Activated T-helper 17 cell treated with anti-CD3 and anti-CD28 coated beads, Interleukin-2, amount 50 U/mL, for 72 hours (primary cell): ENCODE measurements around the gene AQP7. TPM values are rescaled to one million over a fixed set of nuclear protein-coding genes. Genes with fewer than 3 reads are reported as not detected.
A peak's percentile ranks its signal among the peaks of the same experiment; 100 is the strongest.
"Not testable (repeated sequence)": the region's sequence is repeated elsewhere in the genome, so short reads cannot be mapped to it uniquely, and the experiment has no call there.

Experiments
- ATAC-seq: fragments of 150-1000 bp; cut with Tn5 transposase; replicated peaks from 2 replicates; pipeline ENCODE4 v1.10.0; 2021; ENCODE audit warnings: mild to moderate bottlenecking, moderate library complexity
- H3K27ac Mint-ChIP-seq: one replicate; pipeline ENCODE4 v1.8.0; 2022; ENCODE audit warnings: mixed read lengths
- H3K27me3 Mint-ChIP-seq: one replicate; pipeline ENCODE4 v1.8.0; 2022; ENCODE audit warnings: mixed read lengths
- H3K36me3 Mint-ChIP-seq: one replicate; pipeline ENCODE4 v1.8.0; 2022; ENCODE audit warnings: low read depth, mild to moderate bottlenecking, mixed read lengths
- H3K4me1 Mint-ChIP-seq: one replicate; pipeline ENCODE4 v1.8.0; 2022; ENCODE audit warnings: mixed read lengths
- H3K4me3 Mint-ChIP-seq: one replicate; pipeline ENCODE4 v1.8.0; 2022; ENCODE audit warnings: mild to moderate bottlenecking, mixed read lengths
- H3K9me3 Mint-ChIP-seq: one replicate; pipeline ENCODE4 v1.8.0; 2022; ENCODE audit warnings: mixed read lengths
- total RNA-seq, 2 donors: library from RNA; stranded (reverse); gene quantifications; one replicate each; pipeline ENCODE4 v1.2.3, GENCODE V29; 2022

The AQP7 gene
- total RNA-seq, 2 donors from 2014 or later, result 0.42 to 0.45 TPM

DNA sequence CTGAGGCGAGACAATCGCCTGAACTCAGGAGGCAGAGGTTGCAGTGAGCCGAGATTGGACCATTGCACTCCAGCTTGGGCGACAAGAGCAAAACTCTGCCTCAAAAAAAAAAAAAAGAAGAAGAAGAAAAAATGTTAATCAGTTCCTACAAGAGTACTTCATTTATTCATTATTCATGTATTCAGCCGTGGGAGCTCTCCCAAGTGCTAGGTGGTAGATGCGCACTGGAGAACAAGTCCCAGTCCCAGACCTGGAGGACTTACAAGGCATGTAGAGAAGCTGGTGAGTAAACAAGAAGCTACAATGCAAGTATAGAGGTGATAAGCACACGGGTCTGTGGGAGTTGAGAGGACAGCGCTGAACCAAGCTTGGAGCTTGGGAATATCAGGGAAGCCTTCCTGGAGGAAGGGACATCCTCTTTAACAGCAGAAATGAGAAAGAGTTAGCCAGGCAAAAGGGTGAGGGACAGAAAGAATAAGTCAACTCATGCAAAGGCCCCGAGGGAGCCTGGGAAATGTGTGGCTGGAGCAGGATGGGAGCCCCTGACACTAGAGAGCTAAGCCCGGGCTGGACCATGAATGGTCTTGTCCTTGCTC lies 17.4 kb upstream of the AQP7 start:
- Mint-ChIP-seq H3K27ac (no peak overlapping the region), H3K4me3 (no peak overlapping the region), H3K4me1 (peaks cover 36% of the 10 kb centered on the region), H3K27me3 (no peaks in the 10 kb centered on the region), H3K9me3 (no peaks in the 10 kb centered on the region), H3K36me3 (no peaks in the 10 kb centered on the region)
- no peak for ATAC-seq

DNA sequence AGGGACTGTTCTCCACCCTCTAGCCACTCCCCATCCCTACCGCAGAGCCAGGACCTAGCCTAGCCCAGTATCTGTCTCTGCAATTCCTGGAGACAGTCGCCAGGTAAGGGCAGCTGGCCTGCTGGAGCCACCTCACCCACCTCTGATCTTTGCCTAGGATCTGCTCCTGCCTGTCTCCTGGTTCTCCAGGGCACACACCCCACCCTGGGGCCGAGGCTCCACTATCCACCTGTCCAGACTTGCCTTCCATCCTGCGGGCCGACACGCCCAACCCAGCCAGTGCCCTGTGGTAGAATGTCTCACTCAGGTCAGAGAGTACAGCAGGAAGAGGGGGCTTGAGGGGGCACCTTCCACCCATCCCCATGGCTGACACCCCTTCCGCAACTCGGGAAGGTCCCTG lies 15.7 kb upstream of the AQP7 start:
- Mint-ChIP-seq H3K27ac (peak overlapping the region; percentile 76), H3K4me1 (peaks cover 36% of the 10 kb centered on the region)

DNA sequence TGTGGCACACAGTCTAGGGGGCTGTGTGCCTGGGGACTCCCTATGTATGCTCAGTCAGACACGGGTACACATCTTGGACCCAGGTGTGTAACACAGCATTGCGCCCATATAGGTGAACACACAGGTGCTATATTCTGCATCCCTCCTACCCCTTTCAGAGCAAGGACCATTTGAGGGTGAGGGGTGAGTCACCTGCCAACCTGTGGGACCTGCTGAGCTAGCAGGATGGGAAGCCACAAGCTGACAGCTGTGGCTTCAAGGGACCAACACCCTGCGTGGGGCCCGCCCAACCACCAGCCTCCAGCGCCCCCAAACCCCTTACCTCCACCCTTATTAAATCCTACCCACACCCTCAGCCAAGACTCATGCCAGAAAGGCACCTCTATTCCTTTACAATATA lies 14.6 kb upstream of the AQP7 start:
- H3K4me1 Mint-ChIP-seq, result peaks cover 36% of the 10 kb centered on the region
- no peaks in the 10 kb centered on the region for H3K27me3 Mint-ChIP-seq
- ATAC-seq, result no peak
- H3K36me3 Mint-ChIP-seq, result no peaks in the 10 kb centered on the region
- H3K9me3 Mint-ChIP-seq, result no peaks in the 10 kb centered on the region
- peak overlapping the region; percentile 90 for H3K27ac Mint-ChIP-seq
- peak overlapping the region; percentile 70 for H3K4me3 Mint-ChIP-seq

More for the DNA sequence above, 15.7 kb upstream of the AQP7 start:
- Mint-ChIP-seq H3K27me3 (no peaks in the 10 kb centered on the region), H3K4me3 (peak overlapping the region; percentile 7), H3K9me3 (no peaks in the 10 kb centered on the region), H3K36me3 (no peaks in the 10 kb centered on the region)
- ATAC-seq, result no peak

DNA sequence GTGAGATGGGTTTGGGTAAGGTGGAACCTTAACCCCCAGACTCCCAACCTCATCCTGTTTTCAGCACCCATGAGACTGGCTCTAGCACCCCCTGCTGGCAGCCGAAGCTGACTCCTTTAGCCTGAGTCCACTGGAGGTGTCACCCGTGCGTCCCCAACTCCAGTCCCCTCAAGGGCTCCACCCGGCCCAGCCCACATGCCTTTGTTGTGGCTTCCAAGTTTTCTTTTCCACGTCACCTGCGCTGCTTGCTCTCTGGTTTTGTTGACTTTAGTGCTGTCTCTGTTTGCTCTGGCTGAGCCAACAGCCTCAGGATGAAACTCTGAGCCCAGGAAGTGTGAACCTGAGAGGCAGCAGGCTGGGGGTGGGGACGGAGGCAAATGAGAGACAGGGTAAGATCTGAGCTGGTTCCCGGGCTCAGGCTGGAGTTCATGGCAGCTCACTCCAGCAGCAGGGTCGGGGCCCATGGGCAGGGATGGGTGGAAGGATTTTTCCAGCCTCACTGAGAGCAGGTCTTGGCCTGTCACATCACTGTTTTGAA lies 13.2 kb upstream of the AQP7 start:
- Mint-ChIP-seq H3K27me3 (no peaks in the 10 kb centered on the region), H3K36me3 (no peaks in the 10 kb centered on the region), H3K4me3 (peak overlapping the region; percentile 70), H3K4me1 (peaks cover 36% of the 10 kb centered on the region), H3K27ac (peak overlapping the region; percentile 90), H3K9me3 (no peaks in the 10 kb centered on the region)
- peak; percentile 94 for ATAC-seq

DNA sequence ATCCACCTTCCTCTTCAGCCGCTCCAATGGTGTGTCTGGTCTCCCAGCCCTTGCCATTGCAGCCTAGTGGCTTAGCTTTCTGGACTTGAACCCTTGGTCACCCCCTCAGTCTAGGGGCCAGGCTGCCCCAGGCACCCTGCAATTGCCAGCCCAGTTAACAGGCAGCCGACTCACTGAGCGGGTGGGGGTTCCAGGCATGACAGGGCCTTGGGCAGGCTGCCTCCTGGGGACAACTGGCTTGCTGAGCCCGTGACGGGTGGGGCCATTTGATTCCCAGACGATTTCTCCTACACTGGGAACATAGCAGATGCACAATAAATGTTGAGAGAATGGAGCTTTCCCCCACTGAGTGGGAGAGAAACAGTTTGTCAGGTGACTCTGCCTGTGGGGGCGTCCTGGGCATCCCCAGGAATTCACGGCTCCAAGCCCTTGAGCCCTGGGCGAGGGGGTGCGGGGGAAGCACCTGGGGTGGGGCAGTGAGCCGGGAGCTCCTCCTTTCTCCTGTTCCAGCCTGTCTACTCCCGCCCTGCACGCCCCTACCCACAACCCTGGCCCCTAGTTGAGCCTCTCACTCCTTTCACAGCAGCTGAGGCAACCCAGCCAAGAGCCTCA lies 12.6 kb upstream of the AQP7 start:
- Mint-ChIP-seq H3K27ac (peak overlapping the region; percentile 90), H3K4me1 (peaks cover 31% of the 10 kb centered on the region), H3K27me3 (no peaks in the 10 kb centered on the region), H3K36me3 (no peaks in the 10 kb centered on the region), H3K9me3 (no peaks in the 10 kb centered on the region), H3K4me3 (peak overlapping the region; percentile 70)
- ATAC-seq, result no peak

DNA sequence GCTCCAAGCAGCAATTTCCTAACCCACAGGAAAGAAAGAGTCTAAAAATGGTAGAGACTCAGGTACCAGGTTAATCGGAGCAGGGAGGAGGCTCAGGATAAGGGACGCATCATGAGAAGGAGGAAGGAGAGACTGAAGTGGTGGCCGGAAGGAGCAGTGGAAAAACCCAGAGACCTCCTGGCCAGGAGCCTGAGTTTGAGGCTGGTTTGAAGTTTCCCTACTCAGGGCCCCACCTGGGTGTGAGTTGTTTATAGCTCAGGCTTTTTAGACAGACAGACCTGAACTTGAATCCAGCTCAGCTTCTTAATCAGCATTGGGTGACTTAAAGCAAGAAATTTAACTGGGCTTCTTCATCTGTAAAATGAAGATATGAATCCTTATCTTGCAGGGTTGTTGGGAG lies 11.9 kb upstream of the AQP7 start:
- peak; percentile 13 for ATAC-seq
- Mint-ChIP-seq H3K36me3 (no peaks in the 10 kb centered on the region), H3K27ac (peak overlapping the region; percentile 90)

DNA sequence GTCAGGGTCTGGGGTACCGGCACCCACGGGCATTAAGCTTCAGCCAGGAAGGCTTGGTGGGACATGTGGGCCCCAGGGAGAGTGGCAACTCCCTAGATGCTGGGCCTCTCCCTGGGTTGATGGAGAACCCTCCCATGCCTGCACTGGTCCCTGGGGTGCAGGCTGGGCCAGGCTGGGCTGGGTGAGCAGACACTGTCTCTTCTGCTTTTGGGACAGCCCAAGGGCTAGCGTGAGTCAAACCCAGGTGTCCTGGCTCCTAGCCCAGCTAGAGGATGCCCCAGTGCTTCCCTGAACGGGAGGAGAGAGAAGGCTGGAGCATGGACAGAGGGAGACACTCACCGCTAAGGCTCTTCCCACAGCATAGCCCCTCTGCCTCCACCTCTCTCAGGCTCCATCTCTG lies 5.7 kb upstream of the AQP7 start:
- no peaks in the 10 kb centered on the region for H3K36me3 Mint-ChIP-seq
- H3K27me3 Mint-ChIP-seq, result no peaks in the 10 kb centered on the region
- peaks cover 5% of the 10 kb centered on the region for H3K4me1 Mint-ChIP-seq
- no peaks in the 10 kb centered on the region for H3K9me3 Mint-ChIP-seq
- no peak overlapping the region for H3K4me3 Mint-ChIP-seq
- no peak overlapping the region for H3K27ac Mint-ChIP-seq
- ATAC-seq, result no peak

More for the DNA sequence above, 11.9 kb upstream of the AQP7 start:
- peaks cover 29% of the 10 kb centered on the region for H3K4me1 Mint-ChIP-seq
- no peaks in the 10 kb centered on the region for H3K9me3 Mint-ChIP-seq
- no peaks in the 10 kb centered on the region for H3K27me3 Mint-ChIP-seq
- peak overlapping the region; percentile 70 for H3K4me3 Mint-ChIP-seq

DNA sequence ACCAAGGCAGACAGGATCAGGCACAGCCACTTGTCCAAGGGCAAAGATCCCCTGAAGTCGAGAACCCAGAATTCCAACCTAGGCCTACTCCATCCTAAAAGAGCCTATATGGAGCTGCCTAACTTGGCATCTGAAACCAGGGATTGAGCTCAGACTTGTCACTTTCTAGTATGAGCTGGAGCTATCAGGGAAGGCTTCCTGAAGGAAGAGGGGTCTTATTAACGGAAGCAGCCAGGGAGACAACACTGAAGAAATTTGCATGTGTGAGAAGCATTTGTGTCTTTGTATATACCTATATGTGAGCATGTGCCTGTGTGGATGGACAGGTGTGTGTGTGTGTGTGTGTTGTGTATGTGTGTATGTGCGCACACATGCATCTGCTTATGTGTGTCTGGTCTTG lies 4.7 kb upstream of the AQP7 start:
- H3K36me3 Mint-ChIP-seq, result no peaks in the 10 kb centered on the region
- ATAC-seq, result no peak
- H3K4me1 Mint-ChIP-seq, result peaks cover 5% of the 10 kb centered on the region
- no peak overlapping the region for H3K4me3 Mint-ChIP-seq
- H3K9me3 Mint-ChIP-seq, result no peaks in the 10 kb centered on the region
- no peak overlapping the region for H3K27ac Mint-ChIP-seq
- H3K27me3 Mint-ChIP-seq, result no peaks in the 10 kb centered on the region

DNA sequence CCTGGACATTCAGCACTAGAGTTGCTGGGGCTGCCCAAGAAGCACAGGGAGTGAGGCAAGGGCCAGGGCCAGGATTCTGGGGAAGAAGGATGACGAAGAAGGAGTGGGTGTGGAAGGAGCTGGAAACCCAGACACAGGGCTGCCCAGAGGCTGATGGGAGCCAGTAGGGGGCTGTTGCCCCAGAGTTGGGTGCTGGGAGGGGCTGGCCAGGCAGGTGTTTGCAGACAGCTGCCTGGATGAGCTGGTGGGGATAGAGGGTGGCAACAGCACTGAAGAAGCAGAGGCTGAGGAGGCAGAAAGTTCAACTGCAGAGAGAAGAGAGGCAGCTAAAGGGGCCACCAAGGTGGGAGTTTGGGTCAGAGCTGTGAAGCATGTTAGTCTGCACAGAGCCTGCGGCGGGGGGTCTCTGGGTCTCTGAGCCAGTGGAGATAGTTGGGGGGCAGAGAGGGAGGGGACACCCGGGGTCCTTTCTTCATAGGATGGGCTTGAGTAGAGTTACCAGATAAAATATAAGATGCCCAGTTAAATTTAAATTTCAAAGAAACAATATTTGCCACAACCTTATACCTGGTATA lies 2.5 kb upstream of the AQP7 start:
- no peak overlapping the region for H3K4me3 Mint-ChIP-seq
- H3K27me3 Mint-ChIP-seq, result no peaks in the 10 kb centered on the region
- peak overlapping the region; percentile 3 for H3K27ac Mint-ChIP-seq
- H3K4me1 Mint-ChIP-seq, result peaks cover 5% of the 10 kb centered on the region
- ATAC-seq, result no peak
- H3K36me3 Mint-ChIP-seq, result no peaks in the 10 kb centered on the region
- H3K9me3 Mint-ChIP-seq, result no peaks in the 10 kb centered on the region

DNA sequence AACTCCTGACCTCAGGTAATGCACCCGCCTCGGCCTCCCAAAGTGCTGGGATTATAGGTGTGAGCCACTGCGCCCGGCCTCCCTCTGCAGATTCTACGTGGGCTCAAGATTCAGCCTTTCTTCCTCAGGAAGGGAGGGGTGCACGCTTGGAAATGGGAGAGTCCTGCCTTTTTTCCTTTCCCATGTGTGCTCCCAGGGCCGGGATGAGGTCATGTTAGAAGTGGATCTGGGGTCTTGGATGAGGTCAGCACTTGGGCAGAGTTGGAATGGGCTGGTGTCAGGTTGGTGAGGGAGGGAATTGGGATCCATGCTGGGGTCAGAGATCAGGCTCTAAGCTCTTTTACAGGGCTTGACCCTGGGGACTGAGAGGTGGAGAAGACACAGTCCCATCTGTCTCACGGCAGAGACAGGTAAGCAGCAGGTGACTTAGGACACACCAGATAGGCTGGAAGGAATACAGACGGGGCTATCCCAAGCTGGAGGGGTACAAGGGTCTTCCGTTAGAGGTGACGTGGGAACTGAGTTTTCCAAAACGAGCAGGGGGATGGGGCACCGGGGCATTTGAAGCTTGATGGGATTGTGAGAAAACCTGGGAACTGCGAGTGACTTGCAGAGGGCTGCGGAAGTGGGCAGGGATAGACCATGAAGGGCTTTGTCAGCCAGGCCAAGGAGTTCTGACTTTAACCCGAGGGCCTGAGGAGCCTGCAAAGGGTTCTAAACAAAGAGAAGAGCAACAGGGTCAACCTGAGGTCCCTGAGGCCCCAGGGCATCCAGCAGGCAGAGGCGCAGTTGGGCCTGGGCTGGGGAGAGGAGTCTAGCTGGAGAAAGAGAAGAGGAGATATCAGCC lies 1.8 kb upstream of the AQP7 start:
- Mint-ChIP-seq H3K27me3 (no peaks in the 10 kb centered on the region), H3K27ac (peak overlapping the region; percentile 3), H3K9me3 (no peaks in the 10 kb centered on the region), H3K4me3 (no peak overlapping the region), H3K4me1 (peaks cover 5% of the 10 kb centered on the region), H3K36me3 (no peaks in the 10 kb centered on the region)
- ATAC-seq, result no peak

DNA sequence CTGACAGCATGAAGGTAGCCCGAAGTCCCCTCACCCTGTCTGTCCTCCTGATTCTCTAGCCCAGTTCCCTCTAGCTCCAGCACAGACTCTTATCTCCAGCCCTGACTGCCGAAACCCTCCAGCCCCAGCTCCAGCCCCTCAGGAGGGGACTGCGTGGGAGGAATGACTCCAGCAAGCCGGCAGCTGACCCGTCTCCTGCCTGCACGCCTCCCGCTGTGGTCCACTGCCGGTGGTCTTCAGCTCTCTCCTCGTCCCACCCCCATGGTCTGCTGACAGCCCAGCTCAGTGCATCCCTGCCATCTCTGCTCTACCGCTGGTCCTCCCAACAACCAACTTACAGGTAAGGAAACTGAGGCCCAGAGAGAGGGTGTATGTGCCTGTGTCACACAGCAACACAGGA lies 559 bp downstream of the AQP7 start:
- H3K4me1 Mint-ChIP-seq, H3K27me3 Mint-ChIP-seq, H3K36me3 Mint-ChIP-seq, H3K9me3 Mint-ChIP-seq, ATAC-seq, H3K4me3 Mint-ChIP-seq: not testable (repeated sequence)
- peak overlapping the region; percentile 23 for H3K27ac Mint-ChIP-seq

DNA sequence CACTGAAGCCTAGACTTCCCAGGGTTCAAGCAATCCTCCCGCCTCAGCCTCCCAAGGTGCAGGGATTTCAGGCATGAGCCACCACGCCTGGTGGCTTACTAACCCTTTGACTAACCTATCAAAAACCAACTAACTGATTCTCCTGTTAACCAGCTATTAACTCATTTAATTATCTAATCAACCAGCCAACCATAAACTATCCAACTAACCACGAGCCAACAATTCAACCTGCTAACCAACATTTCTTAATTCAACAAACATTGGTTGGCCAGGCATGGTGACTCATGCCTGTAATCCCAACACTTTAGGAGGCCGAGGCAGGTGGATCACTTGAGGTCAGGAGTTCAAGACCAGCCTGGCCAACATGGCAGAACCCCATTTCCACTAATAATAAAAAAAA lies 3.3 kb downstream of the AQP7 start:
- H3K4me3 Mint-ChIP-seq, H3K27me3 Mint-ChIP-seq, H3K4me1 Mint-ChIP-seq, ATAC-seq, H3K36me3 Mint-ChIP-seq, H3K9me3 Mint-ChIP-seq: not testable (repeated sequence)
- peak overlapping the region; percentile 28 for H3K27ac Mint-ChIP-seq

DNA sequence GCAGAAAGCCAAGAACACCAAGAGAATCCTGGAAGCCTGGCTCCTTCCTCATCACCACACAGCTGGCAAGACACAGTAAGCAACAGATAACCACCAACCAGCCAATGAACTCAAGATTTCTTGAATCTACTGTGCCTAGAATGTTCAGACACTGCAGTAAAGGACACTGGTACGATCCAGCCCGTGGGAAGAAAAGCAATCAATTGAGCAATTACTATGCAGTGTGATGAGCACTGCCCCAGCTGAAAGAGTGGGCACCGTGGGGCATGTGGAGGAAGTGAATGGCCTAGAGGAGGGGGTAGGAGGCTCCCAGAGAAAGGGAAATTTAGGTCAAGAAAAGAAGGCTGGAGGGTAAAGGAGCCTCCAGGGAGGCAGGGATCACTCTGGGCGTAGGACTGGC lies 4.6 kb downstream of the AQP7 start:
- not testable (repeated sequence) for H3K4me1 Mint-ChIP-seq, H3K27me3 Mint-ChIP-seq, H3K27ac Mint-ChIP-seq

DNA sequence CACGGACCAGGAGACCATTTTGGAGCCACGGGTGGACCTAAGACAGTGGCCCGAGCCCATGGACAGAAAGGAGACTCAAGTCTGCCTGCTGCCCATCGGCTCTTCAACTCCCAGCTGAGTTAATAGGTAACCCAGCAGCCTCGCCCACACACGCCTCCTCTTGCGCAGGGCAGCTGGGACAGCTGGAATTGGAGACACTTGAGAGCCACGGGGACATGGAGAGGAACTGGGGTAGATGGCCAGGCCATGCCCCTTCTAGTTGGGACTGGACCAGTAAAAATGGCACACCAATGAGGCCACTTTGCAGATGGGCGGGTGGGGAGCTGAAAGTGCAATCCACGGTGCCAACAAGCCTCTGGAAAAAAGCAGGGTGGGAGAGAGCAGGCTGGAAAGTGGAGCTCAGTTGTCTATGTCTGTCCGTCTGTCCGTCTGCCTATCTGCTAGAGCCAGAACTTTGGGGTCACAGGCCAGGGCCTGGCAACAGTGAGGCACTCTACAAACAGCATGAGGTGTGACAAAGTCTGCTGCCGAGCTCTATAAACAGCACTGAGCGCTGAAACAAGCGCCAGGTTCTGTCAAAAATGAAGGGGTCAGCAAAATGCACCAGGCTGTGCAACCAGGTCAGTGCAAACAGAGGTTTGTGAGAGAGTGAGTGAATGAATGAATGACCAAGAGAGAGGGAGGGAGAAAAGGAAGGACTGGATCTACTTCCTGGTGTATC lies 7.0 kb downstream of the AQP7 start:
- peak overlapping the region; percentile 45 for H3K27ac Mint-ChIP-seq
- H3K27me3 Mint-ChIP-seq, H3K4me3 Mint-ChIP-seq, H3K9me3 Mint-ChIP-seq, H3K36me3 Mint-ChIP-seq, ATAC-seq, H3K4me1 Mint-ChIP-seq: not testable (repeated sequence)

More for the DNA sequence above, 4.6 kb downstream of the AQP7 start:
- not testable (repeated sequence) for H3K9me3 Mint-ChIP-seq, ATAC-seq, H3K4me3 Mint-ChIP-seq, H3K36me3 Mint-ChIP-seq
